DMS 273 treated with DMSO at 0.1 percent for 48 hours (cell line): ENCODE measurements around the gene CAPN14.
A peak's percentile ranks its signal among the peaks of the same experiment; 100 is the strongest.

Experiments
- DNase-seq: peaks from one replicate; lab custom pipeline; 2025; lab: John Stamatoyannopoulos, UW

Gene CAPN14

GRCh38 chr2:31140151-31140550 lies 77.2 kb downstream of the CAPN14 start:
- peak; percentile 60 for DNase-seq

- no peak for DNase-seq
Measured at GRCh38 chr2:31139671-31140070, 77.6 kb downstream of the CAPN14 start.

GRCh38 chr2:31138037-31138962 lies 79.0 kb downstream of the CAPN14 start, which contains the start of gene GALNT14:
GALNT14 (minus strand) TSS chr2:31138440; CDS start chr2:31138086, 354 bp downstream.
- DNase-seq = peak; percentile 62

- no peak for DNase-seq
Measured at GRCh38 chr2:31137211-31138036, 79.9 kb downstream of the CAPN14 start.

- no peak for DNase-seq
Measured at GRCh38 chr2:31136732-31137131, 80.6 kb downstream of the CAPN14 start.

GRCh38 chr2:31136000-31136399 lies 81.3 kb downstream of the CAPN14 start:
- no peak for DNase-seq

- no peak for DNase-seq
Measured at GRCh38 chr2:31134480-31134879, 82.8 kb downstream of the CAPN14 start.

GRCh38 chr2:31132786-31133185 lies 84.5 kb downstream of the CAPN14 start:
- no peak for DNase-seq

- DNase-seq = no peak
Measured at GRCh38 chr2:31131871-31132270, 85.4 kb downstream of the CAPN14 start.

GRCh38 chr2:31129375-31130171 lies 87.7 kb downstream of the CAPN14 start:
- no peak for DNase-seq

GRCh38 chr2:31127931-31128330 lies 89.4 kb downstream of the CAPN14 start:
- DNase-seq = no peak

- no peak for DNase-seq
Measured at GRCh38 chr2:31125918-31126695, 91.2 kb downstream of the CAPN14 start.

- DNase-seq = no peak
Measured at GRCh38 chr2:31124904-31125303, 92.4 kb downstream of the CAPN14 start.
